HL-60 (cell line): Measurements from ENCODE around the gene APBB2.

Source experiments
- DNase-seq, 2 experiments: peaks; one replicate each; pipeline ENCODE4 v3.0.0-alpha.2; 2010 to 2020; ENCODE audit warnings: low read depth in 1 of 2, low spot score in 1 of 2
- H3K27ac ChIP-seq: fragments of 250-450 bp; sonication (Bioruptor Pico); replicated peaks from 2 replicates; pipeline ENCODE4 v1.5.1; 2020; ENCODE audit warnings: mild to moderate bottlenecking, moderate library complexity
- H3K27me3 ChIP-seq: fragments of 250-450 bp; sonication (Bioruptor Pico); 2 replicates; pipeline ENCODE4 v1.5.1; 2021; ENCODE audit warnings: mild to moderate bottlenecking, moderate library complexity; ENCODE audit not compliant: insufficient read depth, poor library complexity, severe bottlenecking
- H3K4me3 ChIP-seq: replicated peaks from 2 replicates; pipeline ENCODE4 v1.5.1; 2011; ENCODE audit warnings: mild to moderate bottlenecking, control low read depth, low read length; ENCODE audit not compliant: insufficient read depth
- CTCF ChIP-seq: IDR thresholded peaks from one replicate; pipeline ENCODE4 v1.5.1; 2011; ENCODE audit warnings: low read length, control low read depth, inconsistent platforms; ENCODE audit not compliant: insufficient read depth
- GABPA ChIP-seq: IDR thresholded peaks from 2 replicates; pipeline ENCODE4 v1.6.1; 2012; ENCODE audit warnings: low read depth
- POLR2AphosphoS5 ChIP-seq: IDR thresholded peaks from 2 replicates; pipeline ENCODE4 v1.6.1; 2012; ENCODE audit warnings: low read depth
- REST ChIP-seq: IDR thresholded peaks from 2 replicates; pipeline ENCODE4 v1.6.1; 2012; ENCODE audit warnings: low read depth; ENCODE audit not compliant: insufficient replicate concordance
- SPI1 ChIP-seq: IDR thresholded peaks from 2 replicates; pipeline ENCODE4 v1.6.1; 2012; ENCODE audit warnings: low read depth, mild to moderate bottlenecking, borderline replicate concordance

The APBB2 gene

GRCh38 chr4:41102414-41103092 is 111.8 kb downstream of the APBB2 start:
- Histone ChIP-seq H3K4me3 (no peak overlapping the region), H3K27ac (no peak overlapping the region), H3K27me3 (peaks cover 3% of the 10 kb centered on the region)
- no peak for DNase-seq
- TF ChIP-seq SPI1, result no peak
- no peak for TF ChIP-seq POLR2AphosphoS5
- no peak for TF ChIP-seq CTCF
- TF ChIP-seq REST, result no peak
- no peak for TF ChIP-seq GABPA

GRCh38 chr4:41098093-41099048 is 116.0 kb downstream of the APBB2 start:
- TF ChIP-seq SPI1 (no peak), POLR2AphosphoS5 (no peak)
- no peak for DNase-seq
- Histone ChIP-seq H3K27me3 (peaks cover 3% of the 10 kb centered on the region), H3K4me3 (no peak overlapping the region), H3K27ac (no peak overlapping the region)

- no peak for DNase-seq
- Histone ChIP-seq H3K4me3 (no peak overlapping the region), H3K27me3 (peaks cover 3% of the 10 kb centered on the region), H3K27ac (no peak overlapping the region)
- no peak for TF ChIP-seq SPI1
Measured at GRCh38 chr4:41095973-41096372, 118.4 kb downstream of the APBB2 start.

GRCh38 chr4:41095192-41095872 is 119.0 kb downstream of the APBB2 start:
- H3K4me3 ChIP-seq, result no peak overlapping the region
- TF ChIP-seq SPI1, result no peak
- TF ChIP-seq CTCF, result no peak
- TF ChIP-seq POLR2AphosphoS5, result no peak
- TF ChIP-seq GABPA, result no peak
- no peak for TF ChIP-seq REST
- H3K27me3 ChIP-seq, result peaks cover 3% of the 10 kb centered on the region
- H3K27ac ChIP-seq, result no peak overlapping the region
- no peak for DNase-seq
